Upper lobe of left lung (tissue), 4 donors: ENCODE data around the gene TNNT3.

ENCODE experiments used
- POLR2AphosphoS5 ChIP-seq, 2 donors: sonication (generic); formaldehyde crosslinking; IDR thresholded peaks; one replicate each; pipeline ENCODE4 v1.5.1; 2017; ENCODE audit warnings: antibody characterized with exemption in 2 of 2
- TF ChIP-seq, protein P1 (sequence below), 6 experiments: fragments of 450-650 bp in 4 of 6; fragments of 200-600 bp in 2 of 6; sonication (generic) in 2 of 6; IDR thresholded peaks; one replicate each; pipeline ENCODE4 v1.5.1; 2016 to 2019; ENCODE audit warnings: antibody characterized with exemption in 6 of 6

- TF ChIP-seq POLR2AphosphoS5 (IDR thresholded peaks at IDR 0.05): no peak
- TF ChIP-seq, protein P1, sequence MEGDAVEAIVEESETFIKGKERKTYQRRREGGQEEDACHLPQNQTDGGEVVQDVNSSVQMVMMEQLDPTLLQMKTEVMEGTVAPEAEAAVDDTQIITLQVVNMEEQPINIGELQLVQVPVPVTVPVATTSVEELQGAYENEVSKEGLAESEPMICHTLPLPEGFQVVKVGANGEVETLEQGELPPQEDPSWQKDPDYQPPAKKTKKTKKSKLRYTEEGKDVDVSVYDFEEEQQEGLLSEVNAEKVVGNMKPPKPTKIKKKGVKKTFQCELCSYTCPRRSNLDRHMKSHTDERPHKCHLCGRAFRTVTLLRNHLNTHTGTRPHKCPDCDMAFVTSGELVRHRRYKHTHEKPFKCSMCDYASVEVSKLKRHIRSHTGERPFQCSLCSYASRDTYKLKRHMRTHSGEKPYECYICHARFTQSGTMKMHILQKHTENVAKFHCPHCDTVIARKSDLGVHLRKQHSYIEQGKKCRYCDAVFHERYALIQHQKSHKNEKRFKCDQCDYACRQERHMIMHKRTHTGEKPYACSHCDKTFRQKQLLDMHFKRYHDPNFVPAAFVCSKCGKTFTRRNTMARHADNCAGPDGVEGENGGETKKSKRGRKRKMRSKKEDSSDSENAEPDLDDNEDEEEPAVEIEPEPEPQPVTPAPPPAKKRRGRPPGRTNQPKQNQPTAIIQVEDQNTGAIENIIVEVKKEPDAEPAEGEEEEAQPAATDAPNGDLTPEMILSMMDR (IDR thresholded peaks at IDR 0.05): no peak
Observed at GRCh38 chr11:1958367-1958766, 38.9 kb downstream of the TNNT3 start.
